HCT116 (cell line): Measurements from ENCODE around the gene TIAM1. TPM values are rescaled to one million over a fixed set of nuclear protein-coding genes. Genes with fewer than 3 reads are reported as not detected.

ENCODE experiments used
- ATAC-seq: fragments of 200-7000 bp; cut with Tn5 transposase; 2 replicates; pipeline ENCODE4 v1.9.1; 2020; ENCODE audit warnings: mild to moderate bottlenecking, moderate library complexity
- BruUV-seq: library from RNA; stranded (reverse); fragments of 400-500 nt; replicated peaks from 2 replicates; lab custom pipeline; 2021; lab: Mats Ljungman, UMichigan
- CTCF ChIA-PET: fragments of 300-600 bp; sonication (Branson Sonifier 250); formaldehyde crosslinking; loops from one replicate; lab custom pipeline; 2021; ENCODE audit warnings: antibody characterized with exemption; lab: Charles Lee
- POLR2A ChIA-PET: fragments of 300-600, 350-600 bp; sonication (Branson Sonifier 250); formaldehyde crosslinking; loops from one replicate; lab custom pipeline; 2021; ENCODE audit warnings: antibody characterized with exemption; lab: Charles Lee
- RAD21 ChIA-PET, 2 experiments: fragments of 300-600 bp; sonication (Branson Sonifier 250); formaldehyde crosslinking; loops; one replicate each; lab custom pipeline; 2023; ENCODE audit warnings: low total read pairs in 2 of 2; ENCODE audit not compliant: uncharacterized antibody in 2 of 2, unreplicated experiment in 2 of 2, low non-redundant PET in 1 of 2; lab: Charles Lee
- DNase-seq: peaks from one replicate; pipeline ENCODE4 v3.0.0-alpha.2; 2010; ENCODE audit warnings: low read depth, low spot score
- H2AFZ ChIP-seq: fragments of 200-600 bp; shearing (Covaris generic), sonication (generic); 2 replicates; pipeline ENCODE4 v1.6.1; 2017; ENCODE audit warnings: low read depth, mixed run types, mixed read lengths, antibody characterized with exemption, low read length; ENCODE audit not compliant: poor library complexity, severe bottlenecking
- H3K27ac ChIP-seq: 2 replicates; pipeline ENCODE4 v1.5.1; 2012; ENCODE audit warnings: low read depth, low read length
- H3K27me3 ChIP-seq: fragments of 200-600 bp; sonication (generic); 2 replicates; pipeline ENCODE4 v1.6.1; 2016; ENCODE audit warnings: mixed run types, low read length, mixed read lengths; ENCODE audit not compliant: insufficient read depth
- H3K36me3 ChIP-seq, 2 experiments: fragments of 200-500 bp in 1 of 2; fragments of 200-600 bp in 1 of 2; sonication (Bioruptor generic) in 1 of 2; sonication (generic) in 1 of 2; 2 replicates each; pipeline versions ENCODE4 v1.5.1 to v1.6.1; 2014 to 2016; ENCODE audit warnings: low read length in 2 of 2, inconsistent platforms in 1 of 2, mixed read lengths in 1 of 2, mixed run types in 1 of 2; ENCODE audit not compliant: insufficient read depth in 2 of 2, control insufficient read depth in 1 of 2
- H3K4me1 ChIP-seq, 2 experiments: fragments of 200-600 bp in 1 of 2; sonication (generic) in 1 of 2; 2 replicates each; pipeline versions ENCODE4 v1.5.1 to v1.6.1; 2012 to 2017; ENCODE audit warnings: low read length in 2 of 2, inconsistent platforms in 1 of 2, mild to moderate bottlenecking in 1 of 2, mixed read lengths in 1 of 2, mixed run types in 1 of 2, moderate library complexity in 1 of 2; ENCODE audit not compliant: insufficient read depth in 2 of 2, control insufficient read depth in 1 of 2
- H3K4me2 ChIP-seq: fragments of 200-600 bp; sonication (generic); 2 replicates; pipeline ENCODE4 v1.6.1; 2017; ENCODE audit warnings: mixed run types, low read length, mixed read lengths
- H3K4me3 ChIP-seq, 2 experiments: fragments of 200-600 bp in 1 of 2; sonication (generic) in 1 of 2; replicated peaks in 1 of 2; 2 replicates each; pipeline ENCODE4 v1.5.1; 2011 to 2016; ENCODE audit warnings: low read length in 2 of 2, control low read depth in 1 of 2, low read depth in 1 of 2, mild to moderate bottlenecking in 1 of 2, mixed read lengths in 1 of 2, mixed run types in 1 of 2
- H3K79me2 ChIP-seq: fragments of 200-600 bp; sonication (generic); 2 replicates; pipeline ENCODE4 v1.6.1; 2017; ENCODE audit warnings: mild to moderate bottlenecking, mixed run types, low read length, moderate library complexity, mixed read lengths; ENCODE audit not compliant: insufficient read depth
- H3K9ac ChIP-seq: fragments of 200-600 bp; sonication (generic); 2 replicates; pipeline ENCODE4 v1.6.1; 2016; ENCODE audit warnings: low read length, mixed read lengths
- H3K9me2 ChIP-seq: fragments of 200-600 bp; sonication (generic), shearing (Covaris generic); 2 replicates; pipeline ENCODE4 v1.6.1; 2017; ENCODE audit warnings: mixed run types, mild to moderate bottlenecking, moderate library complexity; ENCODE audit not compliant: insufficient read depth
- H3K9me3 ChIP-seq, 2 experiments: fragments of 200-500 bp in 1 of 2; fragments of 200-600 bp in 1 of 2; sonication (Bioruptor generic) in 1 of 2; sonication (generic) in 1 of 2; 2 replicates each; pipeline ENCODE4 v1.6.1; 2014 to 2017; ENCODE audit warnings: low read length in 2 of 2, mixed read lengths in 2 of 2, inconsistent platforms in 1 of 2, low read depth in 1 of 2, mild to moderate bottlenecking in 1 of 2, mixed run types in 1 of 2, moderate library complexity in 1 of 2; ENCODE audit not compliant: control insufficient read depth in 1 of 2, insufficient read depth in 1 of 2
- H4K20me1 ChIP-seq: fragments of 200-600 bp; sonication (generic), shearing (Covaris generic); 2 replicates; pipeline ENCODE4 v1.6.1; 2017; ENCODE audit warnings: mixed run types, mild to moderate bottlenecking, moderate library complexity; ENCODE audit not compliant: insufficient read depth
- CEBPB ChIP-seq: IDR thresholded peaks from 2 replicates; pipeline ENCODE4 v1.6.1; 2012; ENCODE audit warnings: low read depth
- CTCF ChIP-seq, 3 experiments: fragments of 200-600 bp in 1 of 3; sonication (generic) in 1 of 3; IDR thresholded peaks in 2 of 3; conservative IDR thresholded peaks in 1 of 3; 2 replicates each; pipeline ENCODE4 v1.5.1; 2012 to 2017; ENCODE audit warnings: low read depth in 2 of 3, low read length in 2 of 3, antibody characterized with exemption in 1 of 3, borderline replicate concordance in 1 of 3, control low read depth in 1 of 3, mild to moderate bottlenecking in 1 of 3, mixed read lengths in 1 of 3, mixed run types in 1 of 3, moderate library complexity in 1 of 3; ENCODE audit not compliant: insufficient read depth in 1 of 3
- EGR1 ChIP-seq: IDR thresholded peaks from 2 replicates; pipeline ENCODE4 v1.6.1; 2012; ENCODE audit warnings: low read depth
- ELF1 ChIP-seq: IDR thresholded peaks from 2 replicates; pipeline ENCODE4 v1.6.1; 2012; ENCODE audit warnings: low read depth, borderline replicate concordance
- EZH2 ChIP-seq: fragments of 200-600 bp; sonication (generic); IDR thresholded peaks from 2 replicates; pipeline ENCODE4 v1.6.1; 2017; ENCODE audit warnings: antibody characterized with exemption, mixed run types
- FOSL1 ChIP-seq: IDR thresholded peaks from 2 replicates; pipeline ENCODE4 v1.6.1; 2012; ENCODE audit warnings: low read depth
- JUND ChIP-seq: IDR thresholded peaks from 2 replicates; pipeline ENCODE4 v1.6.1; 2012
- MAX ChIP-seq: IDR thresholded peaks from 2 replicates; pipeline ENCODE4 v1.6.1; 2012
- RAD21 ChIP-seq: IDR thresholded peaks from 2 replicates; pipeline ENCODE4 v1.6.1; 2012; ENCODE audit warnings: low read depth, mild to moderate bottlenecking
- REST ChIP-seq: IDR thresholded peaks from 2 replicates; pipeline ENCODE4 v1.6.1; 2012; ENCODE audit warnings: low read depth
- TCF7L2 ChIP-seq: IDR thresholded peaks from 2 replicates; pipeline ENCODE4 v1.7.0; 2011; ENCODE audit warnings: borderline replicate concordance, inconsistent platforms; ENCODE audit not compliant: insufficient read depth, insufficient read length; ENCODE audit errors: extremely low read depth
- ZFX ChIP-seq: fragments of 450-650 bp; IDR thresholded peaks from 2 replicates; pipeline ENCODE4 v1.6.1; 2017
- intact Hi-C: fragments of 100-400 bp; cut with micrococcal nuclease; formaldehyde crosslinking; loops from 2 replicates; pipeline ENCODE4 v1.10.0; 2022
- total RNA-seq: library from RNA; stranded (reverse); gene quantifications from one replicate; pipeline ENCODE4 v1.2.1, GENCODE V29; 2021; ENCODE audit not compliant: unreplicated experiment

Gene TIAM1
- total RNA-seq, 1 experiment from 2014 or later: 47.8 TPM

- H3K9me3 ChIP-seq: no peaks in the 10 kb centered on the region
- no peaks in the 10 kb centered on the region for H3K27me3 ChIP-seq
- H3K79me2 ChIP-seq: no peaks in the 10 kb centered on the region
- H3K36me3 ChIP-seq: no peaks in the 10 kb centered on the region
- no peak overlapping the region for H3K9ac ChIP-seq
- no peak overlapping the region for H2AFZ ChIP-seq
- no peak overlapping the region for H3K4me3 ChIP-seq
- BruUV-seq: no TSS peak
- no peaks in the 10 kb centered on the region for H4K20me1 ChIP-seq
- ChIA-PET POLR2A (no interaction called here), CTCF (interaction anchor here (1.0 to 1.4 kb wide), 2 partner anchors 13 to 162 kb away, joined by 3 read pairs; no protein-coding TSS in a partner anchor), RAD21 (interaction anchor here in 1 of 2 experiments (0.6 kb wide), 1 partner anchor 198 kb away, joined by 4 read pairs; no protein-coding TSS in a partner anchor)
- intact Hi-C loops: no loop called here
- no peaks in the 10 kb centered on the region for H3K9me2 ChIP-seq
- DNase-seq (no peak), ATAC-seq (no peak)
- H3K27ac ChIP-seq: no peak overlapping the region
- no peak for TF ChIP-seq CEBPB
- no peak for TF ChIP-seq MAX
- TF ChIP-seq CTCF (IDR thresholded peaks at IDR 0.05 in 2 of 3, conservative IDR thresholded peaks at IDR 0.05 in 1 of 3; ENCODE audit: borderline replicate concordance in 1 of 3, insufficient read depth in 1 of 3, low read depth in 2 of 3, low read length in 2 of 3): no peak
- no peak for TF ChIP-seq EGR1
- no peak for TF ChIP-seq REST
- TF ChIP-seq ELF1: no peak
- no peak for TF ChIP-seq FOSL1
- no peak for TF ChIP-seq ZFX
- no peak for TF ChIP-seq TCF7L2
- no peak for TF ChIP-seq RAD21
- TF ChIP-seq EZH2: no peak
- no peak for TF ChIP-seq JUND
- no peak overlapping the region for H3K4me2 ChIP-seq
- H3K4me1 ChIP-seq: peaks cover 56 to 80% of the 10 kb centered on the region in 2 experiments
Observed at GRCh38 chr21:31360717-31361116, 16.7 kb upstream of the TIAM1 start.
